Medulla oblongata (tissue), 1 donor: ENCODE measurements around the gene LRPPRC.
"Not testable (repeated sequence)": the region's sequence is repeated elsewhere in the genome, so short reads cannot be mapped to it uniquely, and the experiment has no call there.

Source experiments
- DNase-seq: peaks from one replicate; pipeline ENCODE4 v3.0.0-alpha.2; 2015; ENCODE audit errors: extremely low spot score

LRPPRC gene

DNA sequence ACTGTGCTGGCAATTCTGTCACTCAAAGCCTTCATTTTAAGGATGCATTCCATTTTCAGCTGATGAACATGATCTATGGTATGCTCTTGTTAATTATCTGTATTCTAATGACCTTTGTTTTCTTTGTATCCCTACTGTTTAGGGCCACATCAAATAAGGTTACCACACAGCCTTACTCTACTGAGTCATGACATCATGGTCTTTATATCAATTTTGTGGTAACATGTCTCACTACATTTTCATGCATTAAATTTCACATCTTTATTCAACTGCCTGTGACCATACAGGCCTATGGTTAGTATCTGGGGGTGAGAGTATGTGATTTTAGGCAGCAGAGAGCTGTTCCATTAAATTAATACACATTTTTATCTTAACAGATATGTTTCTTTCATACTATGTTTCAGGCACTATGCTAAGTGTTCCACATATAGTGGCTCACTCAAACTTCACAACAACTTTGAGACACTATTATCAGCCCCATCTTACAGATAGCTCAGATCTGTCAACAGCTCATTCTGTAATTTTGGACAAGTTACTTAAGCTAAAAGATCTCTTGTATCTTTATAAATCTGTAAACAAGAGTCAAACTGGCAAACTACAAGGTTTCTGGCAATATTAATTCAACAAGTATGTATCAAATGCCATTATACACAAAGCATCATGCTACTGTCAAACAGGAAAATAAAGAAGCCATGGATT is 18.0 kb downstream of the LRPPRC start:
- no peak for DNase-seq

GRCh38 chr2:43960921-43961320 is 34.9 kb downstream of the LRPPRC start:
- DNase-seq = no peak

DNA sequence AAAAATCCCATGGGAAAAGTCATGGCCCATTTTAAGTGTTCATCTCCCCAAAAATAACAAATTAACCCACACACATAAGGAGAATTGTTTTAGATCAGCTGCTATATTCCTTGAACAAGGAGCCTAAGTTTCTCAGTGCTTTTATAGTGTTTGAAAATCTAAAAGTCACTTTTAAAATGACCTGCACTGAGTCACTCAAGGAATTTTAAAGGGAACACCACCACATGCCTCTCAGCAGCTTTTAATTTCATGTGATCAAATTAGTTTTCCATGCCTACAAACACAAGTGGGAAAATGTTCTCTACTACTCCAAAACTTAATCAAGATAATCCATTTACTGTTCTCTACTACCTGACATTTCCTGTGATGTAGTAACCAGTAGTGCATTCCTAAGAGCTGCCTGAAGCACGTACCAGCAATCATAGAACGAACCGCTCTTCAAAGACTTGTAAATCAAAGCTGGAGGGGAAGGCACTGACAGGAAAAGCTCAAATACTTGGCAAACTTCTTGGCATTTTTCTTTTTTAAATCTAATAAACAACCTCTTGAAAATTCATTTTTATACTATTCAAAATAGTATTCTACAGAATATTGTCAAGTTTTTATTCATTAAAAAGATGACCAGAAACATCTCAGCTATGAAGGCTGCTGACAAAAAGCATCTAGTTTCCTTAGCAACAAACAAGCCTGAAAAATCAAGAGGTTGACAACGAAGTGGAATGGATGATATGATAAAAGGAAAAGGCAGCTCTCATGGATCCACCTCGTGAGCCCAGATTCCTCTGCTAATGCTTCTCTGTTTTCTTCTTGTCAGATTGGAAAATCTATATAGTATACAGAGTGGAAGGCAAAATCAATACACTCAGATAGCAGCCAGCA is 37.2 kb downstream of the LRPPRC start:
- no peak for DNase-seq

GRCh38 chr2:43950383-43951008 is 45.3 kb downstream of the LRPPRC start:
- peak; percentile 76 for DNase-seq

GRCh38 chr2:43948370-43948769 is 47.4 kb downstream of the LRPPRC start:
- no peak for DNase-seq

- DNase-seq = no peak
Measured at GRCh38 chr2:43946685-43947084, 49.1 kb downstream of the LRPPRC start.

- DNase-seq = no peak
Measured at GRCh38 chr2:43945439-43945838, 50.4 kb downstream of the LRPPRC start.

- no peak for DNase-seq
Measured at GRCh38 chr2:43944915-43945314, 50.9 kb downstream of the LRPPRC start.

DNA sequence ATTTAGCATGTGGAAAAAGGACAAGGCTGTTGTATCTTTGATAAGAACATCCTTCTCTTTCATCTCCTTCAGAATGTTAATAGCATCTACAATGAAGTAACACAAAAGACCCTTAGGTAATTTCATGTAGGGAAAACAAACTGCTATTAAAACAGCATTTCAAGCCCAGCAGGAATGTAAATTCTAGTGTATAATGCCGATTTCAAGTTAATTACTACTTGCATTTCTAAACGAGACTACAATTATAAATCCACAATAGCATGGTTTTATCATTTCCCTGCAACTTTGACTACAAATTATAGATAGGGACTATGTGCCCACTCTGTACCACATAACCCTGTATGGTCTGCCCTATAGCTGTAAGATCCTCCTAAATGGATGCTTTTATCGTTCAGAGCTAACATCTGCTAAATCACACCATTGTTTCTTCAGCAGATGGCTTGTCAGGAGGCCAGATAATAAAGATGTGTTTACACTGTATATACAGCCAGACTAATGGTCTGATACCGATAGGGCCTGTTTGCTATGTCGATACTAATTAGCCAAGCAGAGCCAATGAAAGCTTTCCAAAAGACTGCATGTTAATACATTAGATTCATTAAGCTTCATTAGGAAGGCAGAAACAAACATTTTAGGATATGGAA is 51.9 kb downstream of the LRPPRC start:
- peak; percentile 54 for DNase-seq

DNA sequence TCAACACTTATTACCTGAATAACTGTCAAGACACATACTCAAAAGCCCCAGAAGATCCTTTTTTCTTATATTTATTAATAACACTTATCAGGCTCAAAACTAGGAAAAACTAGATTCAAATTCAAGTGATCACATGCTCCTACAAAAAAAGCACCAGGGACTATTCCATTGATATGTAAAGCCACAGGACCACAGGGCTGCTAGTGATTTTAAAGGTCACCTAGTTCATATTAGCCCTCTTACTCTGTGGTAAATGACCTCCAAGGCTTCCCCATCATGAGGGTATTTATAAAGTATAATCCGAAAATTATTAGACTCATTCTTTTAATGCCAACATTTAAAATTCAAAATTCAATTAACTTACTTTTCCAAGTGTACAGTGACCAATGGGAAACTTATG is 52.5 kb downstream of the LRPPRC start:
- no peak for DNase-seq

DNA sequence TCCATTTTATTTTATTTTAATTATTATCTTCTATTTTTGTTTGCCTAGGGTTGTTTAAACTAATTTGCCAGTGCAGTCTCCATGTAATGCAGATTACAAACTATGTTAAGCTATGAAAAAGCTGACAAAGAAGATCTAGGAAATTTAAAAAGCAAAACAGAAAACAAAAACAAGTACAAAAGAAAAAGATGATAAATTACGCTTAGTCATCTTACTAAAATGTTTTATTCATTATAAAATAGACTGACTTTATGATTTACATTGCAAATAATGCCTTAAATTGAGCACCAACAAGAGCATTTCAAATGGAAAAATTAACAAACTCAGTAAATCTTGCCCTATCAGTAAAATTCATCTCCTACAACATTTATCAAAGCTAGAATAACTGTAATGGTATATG is 52.9 kb downstream of the LRPPRC start:
- DNase-seq = no peak

GRCh38 chr2:43941966-43942365 is 53.8 kb downstream of the LRPPRC start:
- DNase-seq = no peak

GRCh38 chr2:43941359-43941758 is 54.4 kb downstream of the LRPPRC start:
- DNase-seq = no peak

DNA sequence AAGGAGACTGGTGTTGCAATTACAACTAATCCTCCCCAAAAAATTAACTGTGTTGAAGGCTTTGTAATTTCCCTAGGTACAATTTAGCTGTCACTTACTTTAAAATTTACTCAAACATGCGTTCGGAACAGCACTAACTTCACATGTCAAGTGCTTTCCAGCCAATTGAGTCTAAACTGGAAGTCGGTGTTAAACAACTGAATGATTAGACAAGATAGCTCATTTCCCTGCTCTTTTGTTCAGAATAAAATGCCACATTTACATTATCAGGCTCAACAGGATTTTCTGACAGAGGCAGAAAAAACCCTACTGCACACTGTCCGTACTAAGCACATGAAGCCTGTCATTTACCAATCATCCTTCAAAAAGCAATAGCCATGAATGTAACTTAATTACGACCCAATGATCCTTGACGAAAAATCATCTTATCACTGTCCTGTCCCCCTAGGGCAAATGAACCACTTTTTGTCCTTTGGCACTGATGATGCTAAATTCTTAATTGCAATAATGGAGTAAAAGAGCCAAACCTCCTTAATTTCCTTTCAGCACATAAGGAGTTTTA is 56.0 kb downstream of the LRPPRC start:
- DNase-seq = no peak

DNA sequence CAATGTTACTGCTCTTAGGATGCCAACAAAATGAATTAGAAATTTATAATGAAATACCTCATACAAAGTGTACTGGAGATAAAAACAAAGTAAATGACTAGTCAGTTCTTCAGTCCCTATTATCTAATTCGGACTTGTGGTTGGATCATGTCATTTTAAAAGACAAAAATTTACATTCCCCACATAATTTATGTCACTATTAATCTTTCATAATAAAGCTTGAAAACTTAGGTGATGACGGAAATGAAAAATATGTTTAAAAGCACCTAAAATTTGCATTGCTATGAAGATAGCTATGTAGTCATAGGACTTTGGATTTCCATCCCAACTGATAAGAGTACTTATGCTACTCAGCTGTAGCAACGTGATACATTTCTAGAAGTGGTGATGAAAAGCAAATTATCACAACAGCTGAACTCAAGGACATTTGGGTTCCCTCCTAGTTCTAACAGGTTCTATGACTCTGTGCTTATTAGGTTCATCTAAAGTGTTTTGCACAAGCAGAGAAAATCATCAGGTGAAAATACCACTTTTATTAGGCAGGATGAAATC is 58.4 kb downstream of the LRPPRC start:
- no peak for DNase-seq

DNA sequence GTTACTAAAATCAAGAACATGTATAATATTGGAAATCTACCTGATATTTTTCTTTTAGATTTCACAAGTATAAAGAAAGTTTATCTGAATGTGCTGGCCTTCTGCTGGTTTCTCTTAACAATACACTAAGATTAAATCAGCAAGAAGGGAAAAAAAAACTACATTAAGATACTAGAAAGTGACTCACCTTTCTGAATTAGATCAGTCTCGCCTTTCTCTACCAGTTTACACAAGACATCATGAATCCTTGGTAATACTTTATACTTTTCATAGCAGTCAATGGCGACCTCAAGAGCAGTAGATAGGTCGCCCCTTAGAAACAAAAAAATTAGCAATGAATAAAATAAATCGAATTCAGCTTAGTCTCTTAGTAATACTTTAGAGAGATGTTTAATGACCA is 61.2 kb downstream of the LRPPRC start:
- DNase-seq = no peak

DNA sequence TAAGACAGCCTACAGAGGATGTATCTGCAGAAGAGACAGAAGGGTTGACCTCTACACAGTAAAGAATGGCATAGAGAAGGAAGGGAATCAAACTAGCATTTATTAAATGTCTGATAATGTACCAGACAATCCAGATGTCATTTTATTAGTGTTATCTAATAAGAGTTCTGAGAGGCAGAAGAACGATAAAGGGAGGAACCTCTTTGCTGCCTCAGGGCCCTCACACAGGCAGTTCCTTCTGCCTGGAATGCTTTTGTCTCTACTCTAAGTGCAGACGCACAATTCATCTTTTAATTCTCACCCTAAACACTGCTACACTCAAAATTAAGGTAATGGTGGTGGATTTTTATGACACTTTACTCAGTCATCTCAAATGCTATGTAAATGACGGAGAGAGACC is 64.5 kb downstream of the LRPPRC start:
- no peak for DNase-seq

GRCh38 chr2:43927442-43927841 is 68.3 kb downstream of the LRPPRC start:
- no peak for DNase-seq

GRCh38 chr2:43925431-43925830 is 70.4 kb downstream of the LRPPRC start:
- DNase-seq = no peak

- DNase-seq = no peak
Measured at GRCh38 chr2:43924463-43924862, 71.3 kb downstream of the LRPPRC start.

DNA sequence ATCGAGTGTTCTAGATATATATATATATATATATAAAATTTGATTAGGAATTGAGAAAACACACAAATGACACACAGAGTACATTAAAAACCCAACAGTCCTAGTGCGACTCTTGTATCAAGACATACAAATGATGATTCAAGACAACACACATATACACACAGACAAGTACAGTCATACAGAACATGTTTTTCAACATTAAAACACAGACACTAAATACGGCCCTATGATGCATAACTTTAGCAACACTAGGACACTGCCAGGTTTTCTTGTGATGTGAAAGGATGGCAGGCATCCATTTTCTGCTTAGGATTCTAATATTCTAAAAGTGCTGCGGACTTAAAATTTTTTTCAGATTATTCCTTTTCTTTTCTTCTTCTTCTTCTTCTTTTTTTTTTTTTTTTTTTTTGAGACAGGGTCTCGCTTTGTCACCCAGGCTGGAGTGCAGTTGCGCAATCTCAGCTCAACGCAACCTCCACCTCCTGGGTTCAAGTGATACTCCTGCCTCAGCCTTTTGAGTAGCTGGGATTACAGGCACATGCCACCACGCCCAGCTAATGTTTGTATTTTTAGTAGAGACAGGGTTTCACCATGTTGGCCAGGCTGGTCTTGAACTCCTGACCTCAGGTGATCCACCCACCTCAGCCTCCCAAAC is 84.5 kb downstream of the LRPPRC start:
- not testable (repeated sequence) for DNase-seq
